Mesodermal cell (in vitro differentiated cells): ENCODE measurements around the gene KRTAP15-1.

ENCODE experiments used
- H3K27ac ChIP-seq: 2 replicates; pipeline ENCODE4 v1.7.0; 2013; ENCODE audit warnings: mild to moderate bottlenecking, low read depth, low read length, moderate library complexity; ENCODE audit not compliant: severe bottlenecking
- H3K36me3 ChIP-seq: 2 replicates; pipeline ENCODE4 v1.7.1; 2013; ENCODE audit warnings: mild to moderate bottlenecking, low read length, moderate library complexity; ENCODE audit not compliant: control insufficient read depth, insufficient read depth
- H3K4me1 ChIP-seq: one replicate; pipeline ENCODE4 v1.7.1; 2013; ENCODE audit warnings: mild to moderate bottlenecking, low read length; ENCODE audit not compliant: insufficient read depth, control insufficient read depth, poor library complexity, severe bottlenecking
- H3K4me3 ChIP-seq: 2 replicates; pipeline ENCODE4 v1.7.0; 2013; ENCODE audit warnings: low read length, control low read depth, mild to moderate bottlenecking; ENCODE audit not compliant: insufficient read depth, poor library complexity, severe bottlenecking; ENCODE audit errors: extremely low read depth
- H3K9me3 ChIP-seq: 2 replicates; pipeline ENCODE4 v1.7.1; 2013; ENCODE audit warnings: mild to moderate bottlenecking, low read length, moderate library complexity; ENCODE audit not compliant: control insufficient read depth
- WGBS, 2 experiments: methylation state at CpG; one replicate each; pipeline ENCODE4 v1.1.5; 2013; ENCODE audit warnings: missing lambda C conversion rate in 2 of 2; ENCODE audit not compliant: insufficient coverage in 2 of 2; 5-methylcytosine and 5-hydroxymethylcytosine counted together

KRTAP15-1 gene

DNA sequence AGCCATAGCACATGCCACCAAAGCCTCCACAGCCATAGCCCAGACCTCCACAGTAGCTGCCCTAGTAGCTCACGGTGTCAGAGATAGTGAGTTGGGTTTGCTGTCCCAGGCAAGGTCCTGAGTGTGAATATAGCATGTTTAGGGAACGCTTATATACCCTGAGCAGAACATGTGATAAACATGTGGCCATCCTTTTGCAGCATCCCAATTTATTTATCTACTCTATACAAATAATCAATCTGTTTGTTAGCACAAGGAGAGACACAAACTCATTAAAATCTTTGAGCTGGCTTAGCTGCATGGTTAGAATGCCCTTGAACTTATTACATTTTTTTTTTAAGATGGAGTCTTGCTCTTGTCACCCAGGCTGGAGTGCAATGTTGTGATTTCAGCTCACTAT is 47.3 kb downstream of the KRTAP15-1 start, which contains the start of gene KRTAP19-2:
Gene KRTAP19-2 (minus strand): TSS at position 101 of the 400 bp plus-strand sequence. CDS start 88 bp downstream, at position 13.
- WGBS, 2 experiments: no CpG with 5 or more reads among the region's 2 CpGs
- H3K4me1 ChIP-seq: no peaks in the 10 kb centered on the region
- no peaks in the 10 kb centered on the region for H3K36me3 ChIP-seq
- H3K27ac ChIP-seq: no peak within 1 kb of the TSS
- peaks cover 17% of the 10 kb centered on the region for H3K9me3 ChIP-seq
- H3K4me3 ChIP-seq: no peak within 1 kb of the TSS
